GM12878 (cell line): Measurements from ENCODE around the gene EFNA3. TPM values are rescaled to one million over a fixed set of nuclear protein-coding genes. Genes with fewer than 3 reads are reported as not detected.

Experiments used
- ATAC-seq: fragments of 200-7000 bp; cut with Tn5 transposase; 3 replicates; pipeline ENCODE4 v1.9.1; 2020; ENCODE audit warnings: mild to moderate bottlenecking, moderate library complexity
- BruUV-seq: library from RNA; stranded (reverse); fragments of 400-500 nt; replicated peaks from 2 replicates; lab custom pipeline; 2021; lab: Mats Ljungman, UMichigan
- CTCF ChIA-PET: fragments of 300-600 bp; sonication (Branson Sonifier 250); formaldehyde crosslinking; extraction: SDS; loops from one replicate; lab custom pipeline; 2021; ENCODE audit warnings: inconsistent platforms; lab: Yijun Ruan, JAX
- POLR2A ChIA-PET: fragments of 350-600 bp; formaldehyde crosslinking; extraction: SDS; loops from one replicate; lab custom pipeline; 2021; ENCODE audit warnings: inconsistent platforms; lab: Charles Lee
- RAD21 ChIA-PET: fragments of 300-600 bp; sonication (Branson Sonifier 250); formaldehyde crosslinking; loops from one replicate; lab custom pipeline; 2023; ENCODE audit warnings: antibody characterized with exemption; ENCODE audit not compliant: unreplicated experiment; lab: Charles Lee
- SMC1A ChIA-PET: fragments of 300-600 bp; sonication (Branson Sonifier 250); formaldehyde crosslinking; loops from one replicate; lab custom pipeline; 2023; ENCODE audit not compliant: unreplicated experiment, uncharacterized antibody; lab: Charles Lee
- DNase-seq: peaks from one replicate; pipeline ENCODE4 v3.0.0-alpha.2; 2011; ENCODE audit warnings: low read depth, low spot score
- FAIRE-seq: peaks from 3 replicates; lab custom pipeline; 2011; peaks lifted over from hg19 to GRCh38; lab: Jason Lieb, UNC
- H2AFZ ChIP-seq: 2 replicates; pipeline ENCODE4 v1.6.0; 2011; ENCODE audit warnings: low read depth, low read length, control low read depth; ENCODE audit not compliant: control insufficient read depth
- H3K27ac ChIP-seq: 2 replicates; pipeline ENCODE4 v1.5.1; 2011; ENCODE audit warnings: control low read depth; ENCODE audit not compliant: control insufficient read depth, insufficient read depth
- H3K27me3 ChIP-seq, 2 experiments: replicated peaks in 1 of 2; 2 replicates each; pipeline versions ENCODE4 v1.6.0 to v1.6.1; 2011; ENCODE audit warnings: low read length in 1 of 2; ENCODE audit not compliant: control insufficient read depth in 2 of 2, insufficient read depth in 2 of 2
- H3K36me3 ChIP-seq, 2 experiments: 2 replicates each; pipeline ENCODE4 v1.5.1; 2011; ENCODE audit warnings: low read length in 1 of 2; ENCODE audit not compliant: control insufficient read depth in 2 of 2, insufficient read depth in 2 of 2
- H3K4me1 ChIP-seq: 2 replicates; pipeline ENCODE4 v1.6.1; 2011; ENCODE audit warnings: mild to moderate bottlenecking, low read length, moderate library complexity, mixed read lengths; ENCODE audit not compliant: control insufficient read depth, insufficient read depth
- H3K4me2 ChIP-seq: 2 replicates; pipeline ENCODE4 v1.6.0; 2011; ENCODE audit warnings: control low read depth; ENCODE audit not compliant: control insufficient read depth, insufficient read depth
- H3K4me3 ChIP-seq: fragments of 200-600 bp; sonication (generic); 2 replicates; pipeline ENCODE4 v1.5.1; 2016
- H3K79me2 ChIP-seq: 2 replicates; pipeline ENCODE4 v1.6.0; 2011; ENCODE audit warnings: low read length; ENCODE audit not compliant: control insufficient read depth, insufficient read depth
- H3K9ac ChIP-seq: 2 replicates; pipeline ENCODE4 v1.8.0; 2011; ENCODE audit warnings: low read length, control low read depth, mixed read lengths; ENCODE audit not compliant: control insufficient read depth, insufficient read depth
- H3K9me3 ChIP-seq: replicated peaks from 3 replicates; pipeline ENCODE4 v1.5.1; 2011; ENCODE audit warnings: mild to moderate bottlenecking, low read length; ENCODE audit not compliant: control insufficient read depth, insufficient read depth
- H4K20me1 ChIP-seq: 2 replicates; pipeline ENCODE4 v1.6.0; 2011; ENCODE audit not compliant: control insufficient read depth, insufficient read depth
- E2F8 ChIP-seq: fragments of 450-650 bp; IDR thresholded peaks from 2 replicates; pipeline ENCODE4 v1.6.1; 2018; ENCODE audit warnings: mild to moderate bottlenecking, low read depth, moderate library complexity; ENCODE audit not compliant: partially characterized antibody
- EP300 ChIP-seq, 2 experiments: fragments of 150-350 bp in 1 of 2; IDR thresholded peaks; 2 replicates each; pipeline ENCODE4 v1.6.1; 2011 to 2012; ENCODE audit warnings: low read depth in 2 of 2, low read length in 2 of 2, borderline replicate concordance in 1 of 2, improper control_type of control experiment in 1 of 2, inconsistent platforms in 1 of 2; ENCODE audit not compliant: control insufficient read depth in 1 of 2
- JUND ChIP-seq: IDR thresholded peaks from 2 replicates; pipeline ENCODE4 v1.6.1; 2012; ENCODE audit warnings: low read depth, mild to moderate bottlenecking, low read length, improper control_type of control experiment, moderate library complexity
- YY1 ChIP-seq: IDR thresholded peaks from 2 replicates; pipeline ENCODE4 v1.6.1; 2011; ENCODE audit warnings: low read depth, mild to moderate bottlenecking, low read length
- ZNF217 ChIP-seq: fragments of 450-650 bp; IDR thresholded peaks from 2 replicates; pipeline ENCODE4 v1.6.1; 2017; ENCODE audit warnings: antibody characterized with exemption, mild to moderate bottlenecking
- WGBS: methylation state at CpG from one replicate; pipeline ENCODE4 v1.1.6; 2016; ENCODE audit warnings: low lambda C conversion rate; ENCODE audit not compliant: insufficient replicate concordance, insufficient coverage; ENCODE audit errors: missing lambda C conversion rate; 5-methylcytosine and 5-hydroxymethylcytosine counted together
- in situ Hi-C: fragments of 300-500 bp; cut with MboI; formaldehyde crosslinking; loops from 9 replicates; pipeline ENCODE4 v1.14.3; 2018; ENCODE audit warnings: mixed read lengths
- intact Hi-C: fragments of 100-400 bp; cut with micrococcal nuclease; formaldehyde crosslinking; loops from one replicate; pipeline ENCODE4 v1.14.2; 2022; ENCODE audit not compliant: unreplicated experiment
- polyA plus RNA-seq, 11 experiments: library from polyadenylated mRNA; depleted of rRNA in 4 of 11; unstranded in 6 of 11; stranded (reverse) in 5 of 11; fragments of >200 nt; fragmentation: Nextera tagmentation in 4 of 11; fragmentation: Illumina TruSeq in 1 of 11; extraction: Ambion mirVana in 4 of 11; extraction: Trizol in 1 of 11; gene quantifications; 1 replicate in 1 of 11; 2 replicates in 10 of 11; pipeline versions ENCODE4 v1.2.1 to v1.2.3, GENCODE V29; 2011 to 2016; ENCODE audit warnings: inconsistent platforms in 2 of 11, missing spikeins in 2 of 11, low read depth in 1 of 11
- total RNA-seq, 4 experiments: library from RNA; depleted of rRNA in 3 of 4; stranded (reverse); fragments of >200 nt in 3 of 4; fragmentation: Illumina TruSeq in 1 of 4; extraction: Trizol in 1 of 4; gene quantifications; 2 replicates each; pipeline versions ENCODE4 v1.2.1 to v1.2.3, GENCODE V29; 2013 to 2021

The EFNA3 gene
- total and polyA plus RNA-seq, 10 of the 15 experiments (the other 5 are each of a cell fraction or from before 2014, with no cell fraction given), result 0.08 to 5.4 (median 1.1) TPM

- Histone ChIP-seq H3K36me3 (no peaks in the 10 kb centered on the region), H3K27ac (no peak overlapping the region), H3K4me1 (peaks cover 42% of the 10 kb centered on the region), H3K27me3 (peaks cover 23 to 26% of the 10 kb centered on the region in 2 experiments), H4K20me1 (no peaks in the 10 kb centered on the region), H3K9me3 (no peaks in the 10 kb centered on the region), H3K9ac (no peak overlapping the region), H3K79me2 (no peaks in the 10 kb centered on the region), H3K4me3 (0 out of 2 replicates have a peak overlapping the region, but pooled peaks have one; percentile 0), H3K4me2 (peak overlapping the region; percentile 65), H2AFZ (no peak overlapping the region)
- DNase-seq (no peak), ATAC-seq (no peak), FAIRE-seq (no peak)
- BruUV-seq, result no TSS peak
- 3% methylated on average over 34 of the region's 36 CpGs for WGBS
- RAD21 ChIA-PET, result interaction anchor here (1.2 to 1.6 kb wide), 2 partner anchors 19 to 21 kb away, joined by 3 to 4 read pairs; partner anchors contain the start of gene EFNA4
- CTCF ChIA-PET, result interaction anchor here (5.5 kb wide), 1 partner anchor 21 kb away, joined by 195 read pairs; the partner anchor contains the start of gene EFNA4
- intact Hi-C loops (loop anchor here (10.0 kb wide), 1 partner anchor 598 kb away; no protein-coding TSS in a partner anchor), in situ Hi-C loops (no loop called here)
- SMC1A ChIA-PET, result no interaction called here
- TF ChIP-seq JUND (no peak), ZNF217 (no peak), E2F8 (no peak), EP300 (IDR thresholded peaks at IDR 0.05; ENCODE audit: borderline replicate concordance in 1 of 2, control insufficient read depth in 1 of 2, low read depth in 2 of 2, low read length in 2 of 2) (no peak), YY1 (no peak)
- POLR2A ChIA-PET, result no interaction called here
These were observed 3.8 kb downstream of the EFNA3 start for GRCh38 chr1:155082301-155083051.
